Thoracic aorta endothelial cell (primary cell): ENCODE results near the gene CREB3L4. TPM values are rescaled to one million over a fixed set of nuclear protein-coding genes. Genes with fewer than 3 reads are reported as not detected.

Experiments used
- small RNA-seq: library from RNA; depleted of rRNA; stranded (forward); fragments of <200 nt; gene quantifications from one replicate; pipeline ENCODE3, GENCODE V24; 2012
- total RNA-seq: library from RNA; depleted of rRNA; stranded (reverse); fragments of >200 nt; gene quantifications from 2 replicates; pipeline ENCODE4 v1.2.3, GENCODE V29; 2012

CREB3L4 gene, protein sequence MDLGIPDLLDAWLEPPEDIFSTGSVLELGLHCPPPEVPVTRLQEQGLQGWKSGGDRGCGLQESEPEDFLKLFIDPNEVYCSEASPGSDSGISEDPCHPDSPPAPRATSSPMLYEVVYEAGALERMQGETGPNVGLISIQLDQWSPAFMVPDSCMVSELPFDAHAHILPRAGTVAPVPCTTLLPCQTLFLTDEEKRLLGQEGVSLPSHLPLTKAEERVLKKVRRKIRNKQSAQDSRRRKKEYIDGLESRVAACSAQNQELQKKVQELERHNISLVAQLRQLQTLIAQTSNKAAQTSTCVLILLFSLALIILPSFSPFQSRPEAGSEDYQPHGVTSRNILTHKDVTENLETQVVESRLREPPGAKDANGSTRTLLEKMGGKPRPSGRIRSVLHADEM
- 6.0 and 8.7 TPM in 2 replicates for total RNA-seq

GRCh38 chr1:153967107-153967999 is at the start of gene CREB3L4:
CREB3L4 (plus strand) TSS chr1:153967902; CDS start chr1:153968526, 624 bp downstream.

DNA sequence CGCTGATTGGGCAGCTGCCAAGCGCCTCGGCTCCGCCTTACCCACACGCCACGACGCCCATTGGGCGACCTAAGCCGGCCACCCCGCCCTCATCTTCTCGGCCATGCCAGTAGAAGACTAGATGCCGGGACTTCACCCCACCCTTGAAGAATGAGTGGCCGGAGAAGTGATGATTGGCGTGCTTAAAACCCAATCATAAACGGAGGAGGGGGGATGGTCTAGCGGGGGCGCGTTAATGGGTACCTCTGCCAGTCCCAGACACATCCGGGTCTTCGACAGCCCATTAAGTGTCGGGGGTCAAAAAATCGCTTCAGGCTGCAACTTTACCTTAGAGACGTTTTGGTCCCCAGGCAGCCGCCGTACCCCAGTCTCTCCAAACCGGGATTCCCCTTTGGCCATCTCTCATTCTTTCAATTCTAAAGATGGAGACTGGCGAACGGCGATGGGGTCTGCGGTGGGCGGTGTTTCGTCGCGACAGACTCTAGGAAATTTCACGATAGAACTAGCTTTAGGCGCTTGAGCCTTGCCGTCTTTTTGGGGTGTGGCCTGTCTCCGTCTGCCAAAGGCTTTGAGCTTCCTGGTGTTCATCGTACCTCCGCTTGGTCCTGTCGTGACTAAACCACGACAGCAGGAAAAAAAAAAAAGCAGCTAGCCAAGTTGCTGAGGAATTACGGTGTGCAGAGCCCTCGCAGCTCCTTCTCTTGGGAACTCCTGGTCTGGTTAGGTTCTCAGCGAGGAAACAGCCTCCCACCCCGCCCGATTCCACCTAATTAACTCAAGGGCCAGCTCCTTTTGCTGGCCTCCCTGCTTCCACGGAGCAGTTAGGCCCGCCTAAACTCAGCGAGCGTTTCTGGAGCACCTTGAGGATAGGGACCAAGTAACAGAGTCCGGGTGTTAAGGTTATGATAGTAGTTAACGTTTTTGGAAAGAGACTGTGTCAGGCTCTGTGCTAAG is 44.5 kb upstream of the CREB3L4 start, which contains the start of gene GATAD2B:
TSS of gene GATAD2B (minus strand) at position 1 of the 954 bp plus-strand sequence. CDS start 94,625 bp downstream, outside the sequence.

GRCh38 chr1:153946622-153947241 is 21.0 kb upstream of the CREB3L4 start, which contains the start of gene DENND4B:
DENND4B (minus strand) TSS chr1:153946718; CDS start chr1:153944374, 2,344 bp downstream.

DNA sequence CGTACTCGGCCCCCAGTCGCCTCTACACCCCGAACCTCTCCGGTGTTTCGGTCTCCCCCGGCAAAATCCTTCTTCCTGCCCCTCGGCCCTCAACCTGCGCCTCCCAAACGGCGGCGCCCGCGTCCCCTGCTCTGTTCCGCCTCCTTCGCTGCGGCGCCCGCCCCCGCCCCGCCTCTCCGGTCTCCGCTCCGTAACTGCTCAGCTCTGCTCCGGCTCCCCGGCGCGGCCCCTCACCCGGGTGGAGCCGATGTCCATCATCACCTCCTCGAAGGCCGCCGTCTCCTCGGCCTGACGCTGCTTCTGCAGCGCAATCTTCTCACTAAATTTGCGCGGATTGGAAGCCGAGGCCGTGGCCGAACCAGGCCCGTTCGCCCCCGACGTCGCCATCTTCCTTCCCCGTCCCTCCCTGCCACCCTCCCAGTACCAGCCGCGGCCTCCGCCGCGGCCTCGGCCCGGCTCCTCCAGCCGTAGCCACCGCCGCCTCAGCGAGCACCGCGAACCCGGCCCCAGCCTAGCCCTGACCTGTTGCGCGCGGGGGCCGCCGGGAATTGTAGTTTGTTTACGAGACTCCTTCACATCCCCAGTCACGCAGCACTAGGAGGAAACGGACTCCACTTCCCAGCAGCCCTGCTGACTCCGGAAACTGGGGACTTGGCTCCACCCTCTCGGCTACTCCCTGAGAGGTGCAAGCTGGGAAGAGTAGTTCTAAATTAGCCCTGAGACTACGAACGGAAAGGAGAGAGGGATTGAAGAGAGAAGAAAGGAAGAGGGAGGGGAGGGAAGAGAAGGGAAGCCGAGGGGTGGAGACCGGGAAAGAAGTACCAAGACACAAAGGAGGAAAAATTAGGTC is 9.4 kb upstream of the CREB3L4 start, which contains the start of gene CRTC2:
TSS of gene CRTC2 (minus strand) at position 502 of the 850 bp plus-strand sequence. CDS start at position 387, 115 bp downstream.

DNA sequence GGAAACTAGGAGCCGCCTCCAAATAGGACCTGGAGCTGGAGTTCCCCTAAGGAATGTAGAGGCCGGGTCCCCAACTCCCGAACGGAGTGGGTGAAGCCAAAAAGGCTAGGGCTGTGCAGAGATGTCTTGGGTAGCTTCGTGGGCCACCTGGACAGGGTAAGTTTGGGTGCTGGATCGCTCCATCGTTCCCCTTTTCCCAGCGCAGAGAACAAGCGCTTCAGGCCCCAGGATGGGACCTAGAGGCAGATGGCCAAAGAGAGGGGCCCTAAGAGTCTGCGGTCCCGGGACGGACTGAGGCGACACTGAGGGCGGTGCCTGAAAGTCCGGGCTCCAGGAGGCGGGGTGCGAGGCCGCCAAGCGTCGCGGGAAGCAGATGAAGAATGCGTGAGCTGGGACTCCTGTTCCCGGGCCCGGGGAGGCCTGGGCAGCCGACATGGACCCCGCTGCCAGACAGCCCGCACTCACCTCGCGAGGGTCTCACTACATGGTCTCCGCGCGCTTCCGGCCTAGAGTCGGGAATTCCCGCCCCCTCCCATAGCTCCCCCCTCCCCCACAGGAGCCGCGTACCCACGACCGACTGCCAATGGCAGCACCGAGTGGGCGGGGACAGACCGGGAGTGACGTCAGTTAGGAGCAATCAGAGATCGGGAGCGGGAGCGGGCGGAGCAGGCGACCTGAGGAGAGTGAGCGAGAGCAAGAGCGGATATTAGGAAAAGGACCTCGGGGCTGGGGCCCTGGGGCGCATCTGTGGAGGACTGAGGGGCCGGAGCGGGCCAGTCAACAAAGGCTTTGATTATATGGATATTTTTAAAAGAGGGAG is 4.5 kb upstream of the CREB3L4 start, which contains the start of gene SLC39A1:
TSS of gene SLC39A1 (minus strand) at position 508 of the 820 bp plus-strand sequence. CDS start 822 bp downstream, outside the sequence.

DNA sequence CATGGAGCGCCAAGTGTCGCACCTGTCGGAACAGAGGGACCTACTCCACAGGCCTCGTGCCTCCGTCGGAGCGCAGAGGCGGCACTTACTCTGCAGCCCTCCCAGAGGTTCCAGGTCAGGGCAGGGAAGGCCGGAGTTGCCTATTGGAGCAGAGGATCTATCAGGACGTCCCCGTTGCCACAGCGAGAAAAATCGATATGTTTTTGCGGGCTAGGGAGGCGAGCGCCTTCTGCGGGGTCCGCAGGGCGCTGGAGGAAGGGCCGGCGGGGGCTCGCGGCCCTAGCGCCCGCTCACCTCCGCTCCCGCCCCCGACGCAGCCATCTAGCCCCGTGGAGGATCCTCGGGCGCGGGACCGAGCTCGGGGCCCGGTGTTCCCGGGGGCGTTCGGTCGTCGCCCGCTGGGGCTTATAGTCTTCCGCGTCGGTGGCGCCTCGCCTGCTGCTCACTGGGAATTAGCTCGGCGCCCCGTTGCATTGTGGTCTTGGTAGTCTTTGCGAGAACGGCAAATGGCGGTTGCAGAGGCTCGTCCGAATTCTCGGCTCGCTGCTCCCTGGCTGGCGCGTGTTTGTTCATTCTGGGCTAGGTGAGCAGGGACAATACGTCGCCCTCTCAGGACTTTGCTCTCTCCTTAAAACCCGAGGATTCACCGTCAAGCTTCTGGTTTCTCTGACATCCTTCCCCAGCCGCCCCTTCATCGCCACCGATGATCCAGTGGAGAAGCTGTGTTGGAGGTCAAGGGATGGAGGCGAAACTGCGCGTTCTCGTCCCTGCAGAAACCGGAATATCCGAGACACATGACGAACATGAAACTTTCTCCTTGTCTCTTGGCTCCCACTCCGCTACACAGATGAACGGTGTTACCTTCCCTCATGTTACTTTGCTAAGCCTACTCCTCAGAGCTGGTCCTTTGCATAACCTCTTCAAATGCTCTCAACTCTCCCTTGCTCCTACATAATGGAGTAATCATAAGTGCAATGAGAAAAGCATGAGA is 9.8 kb downstream of the CREB3L4 start, which contains the start of gene JTB:
TSS of gene JTB (minus strand) at position 425 of the 991 bp plus-strand sequence. CDS start at position 3, 422 bp downstream.

GRCh38 chr1:153985941-153986761 is 18.4 kb downstream of the CREB3L4 start, which contains the start of gene RAB13:
RAB13 (minus strand) TSS chr1:153986339; CDS start chr1:153986236, 103 bp downstream.

GRCh38 chr1:153990468-153991150 is 22.9 kb downstream of the CREB3L4 start, which contains the start of gene RPS27:
RPS27 (plus strand) TSS chr1:153990762; CDS start chr1:153990797, 35 bp downstream.

Small RNA genes lying within 50 kb of the gene (small RNA-seq; reads per million reads assigned to genes)
- gene MIR6737 = not detected

Other genes starting within 250 kb of the CREB3L4 start
- 49.9 and 55.4 TPM in 2 replicates for gene INTS3, start 239.9 kb upstream of the CREB3L4 start, total RNA-seq
- 14.9 and 19.1 TPM in 2 replicates for gene SLC27A3, start 192.5 kb upstream of the CREB3L4 start, total RNA-seq
- 14.9 and 18.8 TPM in 2 replicates for gene GATAD2B, start 44.9 kb upstream of the CREB3L4 start, total RNA-seq
- gene DENND4B, start 21.2 kb upstream of the CREB3L4 start, total RNA-seq = 27.7 and 28.6 TPM in 2 replicates
- 8.0 and 9.8 TPM in 2 replicates for gene CRTC2, start 9.3 kb upstream of the CREB3L4 start, total RNA-seq
- gene SLC39A1, start 4.4 kb upstream of the CREB3L4 start, total RNA-seq = 71.1 and 78.7 TPM in 2 replicates
- 105 and 116 TPM in 2 replicates for gene JTB, start 9.8 kb downstream of the CREB3L4 start, total RNA-seq
- 53.6 and 57.3 TPM in 2 replicates for gene RAB13, start 18.4 kb downstream of the CREB3L4 start, total RNA-seq
- 924 and 1,104 TPM in 2 replicates for gene RPS27, start 22.9 kb downstream of the CREB3L4 start, total RNA-seq
- gene NUP210L, start 187.2 kb downstream of the CREB3L4 start, total RNA-seq = under 0.01 and 0.07 TPM in 2 replicates
- gene TPM3, start 224.2 kb downstream of the CREB3L4 start, total RNA-seq = 1,072 and 1,222 TPM in 2 replicates
- gene CFAP141, start 238.4 kb downstream of the CREB3L4 start, total RNA-seq = not detected in 2 replicates